Measurements from ENCODE around the gene MYT1. TPM values are rescaled to one million over a fixed set of nuclear protein-coding genes. Genes with fewer than 3 reads are reported as not detected.

MYT1 gene
- total RNA-seq, 4 donors from 2014 or later: 0.34 TPM; not detected in 3

GRCh38 chr20:64154590-64155257, 9.5 kb upstream of the MYT1 start:
- 65% methylated on average over 4 of the region's 9 CpGs for WGBS
- Histone ChIP-seq H3K4me3 (no peak overlapping the region), H3K4me1 (no peaks in the 10 kb centered on the region), H3K27ac (no peak overlapping the region), H3K36me3 (no peaks in the 10 kb centered on the region), H3K27me3 (peaks cover 60% of the 10 kb centered on the region), H3K9me3 (no peaks in the 10 kb centered on the region)
- TF ChIP-seq EP300 (IDR thresholded peaks at IDR 0.05) (no peak), POLR2AphosphoS5 (IDR thresholded peaks at IDR 0.05) (no peak), CTCF (IDR thresholded peaks at IDR 0.05) (no peak)
- no peak for DNase-seq (ENCODE audit: low spot score in 2 of 2)

- H3K27ac ChIP-seq: no peak overlapping the region
- peaks cover 67% of the 10 kb centered on the region for H3K27me3 ChIP-seq
- WGBS: 65% methylated on average over 12 of the region's 22 CpGs
- H3K4me3 ChIP-seq: no peak overlapping the region
- TF ChIP-seq EP300 (IDR thresholded peaks at IDR 0.05): no peak
- TF ChIP-seq POLR2A (IDR thresholded peaks at IDR 0.05): no peak
- no peak for TF ChIP-seq CTCF (IDR thresholded peaks at IDR 0.05)
- no peak for TF ChIP-seq POLR2AphosphoS5 (IDR thresholded peaks at IDR 0.05)
- no peaks in the 10 kb centered on the region for H3K9me3 ChIP-seq
- no peaks in the 10 kb centered on the region for H3K4me1 ChIP-seq
- no peaks in the 10 kb centered on the region for H3K36me3 ChIP-seq
- no peak for DNase-seq (ENCODE audit: low spot score in 2 of 2)
These were observed 8.8 kb upstream of the MYT1 start for GRCh38 chr20:64155258-64156135.

- TF ChIP-seq EP300 (IDR thresholded peaks at IDR 0.05) (no peak), POLR2AphosphoS5 (IDR thresholded peaks at IDR 0.05) (no peak), POLR2A (IDR thresholded peaks at IDR 0.05) (no peak), CTCF (IDR thresholded peaks at IDR 0.05) (no peak)
These were observed 7.9 kb upstream of the MYT1 start for GRCh38 chr20:64156136-64156885.

DNA sequence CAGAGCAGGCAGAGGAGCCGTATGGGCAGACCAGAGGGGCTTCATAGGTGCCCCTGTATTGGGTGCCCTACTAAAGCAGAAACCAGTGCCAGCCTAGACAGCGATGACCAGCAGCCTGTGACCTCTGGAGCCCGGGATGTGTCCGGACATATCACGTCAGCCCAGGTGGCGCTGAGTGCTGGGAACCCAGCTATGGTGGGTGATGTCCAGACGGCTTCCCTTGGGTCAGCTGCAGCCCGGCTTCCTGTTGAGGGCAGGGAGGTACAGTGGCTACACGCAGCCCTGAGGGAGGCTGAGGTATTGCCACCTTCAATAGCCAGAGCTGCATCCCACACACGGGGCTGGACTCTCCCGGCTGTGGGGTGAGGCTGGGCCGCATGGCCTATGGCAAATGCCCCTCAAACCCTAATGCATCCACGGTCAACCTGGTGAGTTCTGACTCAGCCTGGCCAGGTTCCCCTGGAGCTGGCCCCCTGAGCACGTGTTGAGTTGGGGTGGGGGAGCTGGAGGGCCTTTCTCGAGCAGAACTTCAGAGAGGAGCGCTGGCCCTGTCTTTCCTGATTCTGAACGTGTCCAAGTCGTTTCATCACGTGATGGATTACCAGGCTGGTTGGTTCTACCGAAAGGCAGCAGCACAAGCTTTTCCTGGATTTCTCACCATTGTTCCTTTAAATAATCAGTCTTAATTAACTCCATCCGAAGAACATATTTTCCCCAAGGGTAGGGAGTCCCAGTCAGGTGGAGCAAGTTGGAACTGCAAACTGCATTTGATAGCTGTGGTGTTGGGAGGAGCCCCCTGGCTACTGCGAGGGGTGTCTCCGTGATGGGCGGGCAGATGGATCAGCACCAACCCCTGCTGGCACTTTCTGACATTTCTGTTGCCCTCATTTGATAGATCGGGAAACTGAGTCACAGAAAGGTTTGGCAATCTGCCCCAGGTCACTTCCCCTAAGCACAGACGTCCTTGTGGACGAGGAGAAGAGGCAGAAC, 7.1 kb upstream of the MYT1 start:
- DNase-seq (ENCODE audit: low spot score in 2 of 2): no peak
- WGBS: 43% methylated on average over 13 of the region's 27 CpGs
- Histone ChIP-seq H3K27me3 (peaks cover 84% of the 10 kb centered on the region), H3K36me3 (no peaks in the 10 kb centered on the region), H3K27ac (no peak overlapping the region), H3K9me3 (no peaks in the 10 kb centered on the region), H3K4me3 (no peak overlapping the region), H3K4me1 (no peaks in the 10 kb centered on the region)
- TF ChIP-seq CTCF (IDR thresholded peaks at IDR 0.05) (no peak), POLR2A (IDR thresholded peaks at IDR 0.05) (no peak), POLR2AphosphoS5 (IDR thresholded peaks at IDR 0.05) (no peak), EP300 (IDR thresholded peaks at IDR 0.05) (no peak)

More at GRCh38 chr20:64156136-64156885, 7.9 kb upstream of the MYT1 start:
- Histone ChIP-seq H3K4me3 (no peak overlapping the region), H3K27ac (no peak overlapping the region), H3K27me3 (peaks cover 75% of the 10 kb centered on the region), H3K4me1 (no peaks in the 10 kb centered on the region), H3K36me3 (no peaks in the 10 kb centered on the region), H3K9me3 (no peaks in the 10 kb centered on the region)
- 55% methylated on average over 8 of the region's 9 CpGs for WGBS
- DNase-seq (ENCODE audit: low spot score in 2 of 2): no peak
